ENCODE results near the gene SGSM2.

DNA sequence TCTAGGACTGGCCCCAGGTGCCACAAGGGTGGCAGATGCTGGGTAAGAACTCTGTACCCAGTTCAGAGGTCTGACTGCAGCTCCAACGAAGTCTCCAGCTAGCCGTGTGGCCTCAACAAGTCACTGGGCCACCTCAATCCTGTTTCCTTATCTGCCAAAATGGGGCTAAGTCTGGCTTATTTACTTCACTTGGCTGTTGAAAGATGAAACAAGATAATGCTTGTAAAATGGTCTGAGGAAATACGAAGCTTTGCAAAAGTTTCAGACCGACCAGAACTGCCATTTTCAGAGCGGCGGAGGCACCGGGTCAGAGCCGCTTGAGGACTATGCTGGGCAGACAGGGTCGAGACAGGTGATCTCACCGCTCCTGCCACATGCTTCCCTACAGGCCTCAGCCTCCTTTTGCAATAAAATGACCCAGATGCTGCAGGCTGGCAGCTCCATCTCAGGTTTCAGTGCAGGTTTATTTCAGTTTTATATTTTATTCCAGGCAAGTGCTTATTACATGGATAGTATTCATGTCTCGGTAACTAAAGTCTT, 46.4 kb downstream of the SGSM2 start:
- TF ChIP-seq, protein P1, sequence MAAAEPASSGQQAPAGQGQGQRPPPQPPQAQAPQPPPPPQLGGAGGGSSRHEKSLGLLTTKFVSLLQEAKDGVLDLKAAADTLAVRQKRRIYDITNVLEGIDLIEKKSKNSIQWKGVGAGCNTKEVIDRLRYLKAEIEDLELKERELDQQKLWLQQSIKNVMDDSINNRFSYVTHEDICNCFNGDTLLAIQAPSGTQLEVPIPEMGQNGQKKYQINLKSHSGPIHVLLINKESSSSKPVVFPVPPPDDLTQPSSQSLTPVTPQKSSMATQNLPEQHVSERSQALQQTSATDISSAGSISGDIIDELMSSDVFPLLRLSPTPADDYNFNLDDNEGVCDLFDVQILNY (CRISPR knock-in tag; conservative IDR thresholded peaks at IDR 0.05) = no peak
- TF ChIP-seq ZIK1 (CRISPR knock-in tag; IDR thresholded peaks at IDR 0.05; ENCODE audit: borderline replicate concordance, low read depth) (no peak), SIX4 (CRISPR knock-in tag; IDR thresholded peaks at IDR 0.05) (no peak)

All from HepG2 (cell line).